ENCODE measurements around the gene POU3F1.
A peak's percentile ranks its signal among the peaks of the same experiment; 100 is the strongest.

POU3F1 gene

DNA sequence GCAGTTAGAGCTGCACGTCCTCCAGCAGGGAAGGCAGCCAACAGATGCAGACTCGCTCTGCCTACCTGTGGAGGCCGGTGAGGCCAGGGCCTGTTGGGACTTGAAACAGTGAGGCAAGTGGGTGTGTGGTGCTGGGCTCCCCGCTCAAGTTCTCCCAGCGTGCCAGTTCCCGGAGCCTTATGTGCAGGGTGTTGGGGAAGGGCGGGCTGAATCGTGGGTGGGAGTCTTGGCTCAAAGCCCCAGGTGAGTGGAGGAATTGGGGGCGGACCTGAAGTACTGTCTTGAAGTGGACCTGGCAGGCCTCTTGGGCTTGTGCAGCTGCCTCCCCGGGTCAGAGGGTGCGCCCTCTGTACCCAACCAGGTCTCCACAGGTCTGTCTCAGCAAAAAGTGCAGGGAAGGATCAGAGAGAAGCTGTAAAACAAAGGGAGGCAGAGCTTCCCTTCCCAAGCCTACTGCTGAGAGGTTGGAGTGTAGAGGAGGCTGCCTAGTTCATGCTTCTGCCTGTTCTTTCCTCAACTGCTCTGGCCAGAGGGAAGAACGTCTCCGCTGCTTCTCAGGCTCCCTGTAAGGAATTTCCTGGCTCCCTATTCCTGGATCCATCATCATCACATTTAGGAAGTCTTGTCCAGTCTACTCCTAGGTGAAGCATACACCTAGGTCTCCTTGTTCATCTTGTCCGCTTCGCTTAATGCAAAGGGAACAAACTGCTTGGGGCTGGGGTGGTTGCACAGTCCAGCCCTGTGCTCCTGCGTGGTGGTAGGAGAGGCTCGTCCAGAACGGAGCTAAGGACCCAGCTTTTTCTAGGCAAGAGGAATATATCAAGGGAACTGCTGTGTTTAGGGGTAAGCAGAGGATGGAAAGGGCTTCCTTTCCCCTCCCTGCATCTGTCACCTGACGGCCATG is 19.1 kb downstream of the POU3F1 start:
- no peak for DNase-seq

DNA sequence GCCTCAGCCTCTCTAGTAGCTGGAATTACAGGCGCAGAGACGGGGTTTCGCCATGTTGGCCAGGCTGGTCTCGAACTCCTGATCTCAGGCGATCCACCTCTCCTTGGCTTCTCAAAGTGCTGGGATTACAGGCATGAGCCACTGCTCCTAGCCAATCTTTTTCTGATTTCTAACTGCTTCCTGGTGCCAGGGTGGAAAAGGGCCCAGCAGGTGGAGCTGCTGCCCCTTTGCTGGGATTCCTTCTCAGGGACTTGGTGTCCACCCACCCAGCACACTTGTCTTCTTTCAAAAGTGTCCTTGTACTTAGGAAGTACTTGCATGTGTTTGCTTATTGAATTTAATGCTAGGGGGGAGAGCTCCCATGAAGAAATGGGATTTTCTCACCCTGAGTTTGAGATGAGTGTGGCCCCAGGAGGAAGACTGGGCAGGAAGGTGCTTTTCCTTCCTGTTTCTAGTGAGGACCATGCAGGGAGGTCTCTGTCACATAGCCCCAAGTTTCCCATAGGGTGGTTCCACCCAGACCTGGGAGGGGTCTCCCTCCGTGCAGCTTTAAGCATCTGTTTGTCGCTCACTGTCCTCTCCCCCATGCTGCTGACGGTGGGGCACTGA is 19.9 kb downstream of the POU3F1 start:
- no peak for DNase-seq

DNA sequence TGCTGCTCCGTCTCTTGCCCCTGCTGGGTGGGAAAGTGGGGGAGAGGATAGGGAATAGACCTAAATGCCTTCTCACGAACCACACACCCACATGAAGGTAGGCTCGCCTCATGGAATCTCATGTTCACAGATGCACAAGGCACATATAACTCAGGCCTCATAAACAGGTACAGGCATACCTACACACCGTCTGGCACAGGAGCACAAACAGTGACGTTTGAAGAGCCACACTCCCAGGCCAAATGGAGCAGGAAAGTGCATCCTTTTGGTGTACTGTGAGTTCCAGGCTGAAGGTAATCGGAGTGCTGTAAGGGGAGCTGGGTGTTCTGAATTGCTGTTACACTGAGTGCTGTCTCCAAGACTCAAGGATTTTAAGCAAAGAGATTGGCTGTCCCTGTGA is 20.9 kb downstream of the POU3F1 start:
- DNase-seq, result no peak

DNA sequence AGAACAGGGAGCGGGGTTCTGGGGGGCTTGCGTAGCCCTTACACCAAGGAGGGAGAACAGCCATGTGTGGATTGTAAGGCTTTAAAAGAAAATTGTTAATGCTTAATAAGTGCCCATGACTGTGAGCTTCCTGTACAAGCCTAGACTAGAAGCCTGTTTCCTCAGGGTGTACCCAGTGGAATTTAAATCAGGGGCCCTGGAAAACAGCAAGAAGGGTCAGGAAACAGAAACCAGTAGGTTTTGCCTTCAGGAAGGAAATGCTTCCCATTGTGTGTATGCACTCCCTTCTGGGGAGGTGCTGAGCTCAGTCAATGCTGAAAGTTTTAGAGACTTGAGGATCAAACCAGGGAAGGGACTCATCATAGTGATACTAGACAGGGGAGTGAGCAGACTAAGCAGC is 21.4 kb downstream of the POU3F1 start:
- no peak for DNase-seq

GRCh38 chr1:38022810-38023209 is 23.8 kb downstream of the POU3F1 start:
- no peak for DNase-seq

GRCh38 chr1:38021969-38022368 is 24.6 kb downstream of the POU3F1 start:
- DNase-seq, result no peak

- DNase-seq, result no peak
Observed at GRCh38 chr1:38020396-38020795, 26.2 kb downstream of the POU3F1 start.

DNA sequence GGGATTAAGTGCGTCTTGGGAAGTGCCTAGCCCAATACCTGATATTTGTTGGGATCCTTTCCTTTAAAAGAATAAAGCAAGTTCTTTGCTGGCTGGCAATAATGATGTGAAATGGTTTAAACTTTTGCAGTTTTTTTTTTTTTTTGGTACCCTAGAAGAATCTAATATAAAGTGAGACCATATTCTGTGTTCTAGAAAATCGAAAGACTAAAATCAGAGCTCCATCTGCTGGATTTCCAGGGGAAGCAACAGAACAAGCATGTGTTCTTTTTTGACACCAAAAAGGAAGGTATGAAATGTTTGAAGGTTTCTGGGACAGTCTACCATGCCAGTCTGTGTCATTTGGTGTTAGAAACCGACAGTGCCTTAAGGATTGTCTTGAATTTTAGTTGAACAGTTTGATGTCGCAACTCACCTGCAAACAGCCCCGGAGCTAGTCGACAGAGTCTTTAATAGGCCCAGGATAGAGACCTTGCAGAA is 27.7 kb downstream of the POU3F1 start:
- no peak for DNase-seq

- no peak for DNase-seq
Observed at GRCh38 chr1:38015978-38016725, 30.4 kb downstream of the POU3F1 start.

DNA sequence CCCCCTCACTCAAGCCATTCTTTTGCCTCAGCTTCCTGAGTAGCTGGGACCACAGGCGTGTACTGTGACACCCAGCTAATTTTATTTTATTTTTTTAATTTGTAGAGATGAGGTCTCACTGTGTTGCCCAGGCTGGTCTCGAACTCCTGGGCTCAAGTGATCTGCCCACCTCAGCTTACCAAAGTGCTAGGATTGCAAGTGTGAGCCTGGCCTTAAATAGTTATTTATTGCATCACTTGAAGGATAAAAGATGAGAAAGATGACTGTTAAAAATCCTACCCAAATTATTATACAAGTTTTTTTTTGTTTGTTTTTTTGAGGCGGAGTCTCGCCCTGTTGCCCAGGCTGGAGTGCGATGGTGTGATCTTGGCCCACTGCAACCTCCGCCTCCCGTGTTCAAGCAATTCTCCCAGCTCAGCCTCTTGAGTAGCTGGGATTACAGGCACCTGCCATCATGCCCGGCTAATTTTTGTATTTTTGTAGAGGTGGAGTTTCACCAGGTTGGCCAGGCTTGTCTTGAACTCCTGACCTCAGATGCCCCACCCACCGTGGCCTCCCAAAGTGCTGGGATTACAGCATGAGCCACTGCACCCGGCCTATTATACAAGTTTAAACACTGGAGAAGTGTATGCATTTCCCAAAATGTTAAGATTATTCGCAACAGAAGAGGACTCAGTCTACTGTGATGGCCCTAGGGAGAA is 31.7 kb downstream of the POU3F1 start:
- DNase-seq, result no peak

- DNase-seq, result no peak
Observed at GRCh38 chr1:38014171-38014570, 32.4 kb downstream of the POU3F1 start.

- no peak for DNase-seq
Observed at GRCh38 chr1:38013227-38013622, 33.4 kb downstream of the POU3F1 start.

DNA sequence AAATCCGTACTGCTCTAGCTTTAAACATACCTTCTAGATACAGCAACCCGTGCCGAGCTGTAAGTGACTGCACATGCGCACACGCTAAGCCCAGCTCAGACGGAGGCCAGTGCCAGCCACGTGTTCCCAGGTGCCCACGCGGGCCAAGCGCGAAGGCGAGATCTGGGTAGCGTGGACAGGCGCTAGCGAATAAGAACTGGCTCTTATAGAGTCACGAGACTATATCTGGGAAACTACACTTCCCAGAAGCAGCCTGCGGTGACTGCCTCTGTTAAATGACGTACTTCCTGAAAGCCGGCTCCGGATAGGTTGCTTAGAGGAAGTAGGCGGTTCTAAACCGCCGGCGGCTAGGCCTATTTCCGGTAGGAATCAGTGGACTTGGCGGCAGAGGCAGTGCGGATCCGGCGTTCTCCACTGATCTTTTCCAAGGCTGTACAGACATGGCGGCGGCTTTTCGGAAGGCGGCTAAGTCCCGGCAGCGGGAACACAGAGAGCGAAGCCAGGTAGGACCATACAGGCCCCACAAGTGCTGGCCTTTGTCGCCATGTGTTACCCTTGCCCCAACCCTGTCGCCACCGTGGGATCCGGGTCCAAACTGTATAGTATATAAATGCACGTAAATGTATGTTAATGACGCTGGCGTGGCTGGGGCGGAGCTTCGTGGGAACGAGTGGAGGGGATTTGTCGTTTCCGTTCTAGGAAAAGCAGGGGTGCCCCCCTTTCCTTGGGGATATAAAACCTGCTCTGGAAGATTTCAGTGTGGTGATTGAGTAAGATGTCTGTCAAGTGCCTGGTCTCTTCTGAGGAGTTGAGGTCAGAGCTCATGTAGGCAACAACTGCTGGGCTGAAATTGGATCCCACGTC is 34.0 kb downstream of the POU3F1 start, which contains the start of gene UTP11:
Gene UTP11, plus strand, starts transcription at position 372 of the 864 bp plus-strand sequence. Its CDS starts 69 bp downstream, at position 441.
- peak; percentile 100 for DNase-seq

DNA sequence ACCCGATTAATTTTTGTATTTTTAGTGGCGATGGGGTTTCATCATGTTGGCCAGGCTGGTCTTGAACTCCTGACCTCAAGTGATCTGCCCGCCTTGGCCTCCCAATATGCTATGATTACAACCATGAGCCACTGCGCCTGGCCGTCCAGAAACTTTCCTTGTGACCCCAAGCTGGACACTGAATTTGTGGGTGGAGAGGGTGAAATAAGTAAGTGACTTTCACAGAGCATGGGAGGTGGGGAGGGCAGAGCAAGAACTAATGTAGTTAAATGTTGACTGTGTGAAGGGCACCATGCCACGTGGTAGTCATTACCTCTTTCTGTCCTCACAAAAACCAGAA is 36.8 kb downstream of the POU3F1 start:
- DNase-seq, result no peak

DNA sequence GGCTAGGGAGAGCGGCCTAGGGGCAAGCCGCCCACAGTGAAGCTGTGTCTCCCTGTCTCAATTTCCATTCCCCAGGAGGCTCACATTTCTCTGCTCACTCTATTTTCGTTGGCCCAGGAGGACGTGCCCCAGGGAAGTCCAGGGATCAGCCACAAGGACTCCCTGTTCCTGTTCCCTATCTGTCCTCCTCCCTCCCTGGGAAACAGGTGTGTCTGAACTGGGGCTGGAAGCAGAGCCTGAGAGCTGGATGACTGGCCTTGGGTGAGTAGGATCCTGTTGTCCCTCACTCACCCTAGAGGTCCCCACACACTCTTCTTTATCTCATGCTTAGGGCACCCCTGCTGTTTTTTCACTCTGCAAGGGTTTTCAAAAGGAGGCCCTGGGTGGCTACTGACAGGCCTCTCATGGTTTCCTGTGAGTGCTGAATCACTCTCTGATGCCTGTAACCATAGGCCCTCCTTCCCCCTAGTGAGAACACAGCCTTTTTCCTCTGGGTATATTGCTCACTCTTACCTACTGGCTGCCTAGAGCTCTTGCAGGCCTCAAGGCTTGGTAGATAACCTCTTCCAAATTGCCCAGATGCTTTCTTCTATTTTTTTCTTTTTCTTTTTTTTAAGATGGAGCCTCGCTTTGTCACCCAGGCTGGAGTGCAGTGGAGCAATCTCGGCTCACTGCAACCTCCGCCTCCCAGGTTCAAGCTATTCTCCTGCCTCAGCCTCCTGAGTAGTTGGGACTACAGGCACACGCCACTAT is 37.3 kb downstream of the POU3F1 start:
- no peak for DNase-seq

- no peak for DNase-seq
Observed at GRCh38 chr1:38006008-38006828, 40.4 kb downstream of the POU3F1 start.

GRCh38 chr1:38005195-38006007 is 41.2 kb downstream of the POU3F1 start, which contains the start of gene FHL3:
Gene FHL3 (minus strand): TSS chr1:38005514. CDS start chr1:37999412, 6,102 bp downstream.
- DNase-seq, result no peak

GRCh38 chr1:38004284-38005108 is 42.1 kb downstream of the POU3F1 start:
- no peak for DNase-seq
